Thoracic aorta (tissue), 2 donors: Measurements from ENCODE around the gene HPX. TPM values are rescaled to one million over a fixed set of nuclear protein-coding genes. Genes with fewer than 3 reads are reported as not detected.
A peak's percentile ranks its signal among the peaks of the same experiment; 100 is the strongest.

ENCODE experiments used
- ATAC-seq: fragments of 150-250 bp; one replicate; pipeline ENCODE4 v1.8.0; 2017; ENCODE audit warnings: low read depth; ENCODE audit not compliant: insufficient number of reproducible peaks, low FRiP score
- DNase-seq: peaks from one replicate; pipeline ENCODE4 v3.0.0-alpha.2; 2020; ENCODE audit warnings: low spot score
- H3K27ac ChIP-seq, 2 donors: fragments of 200-600 bp; sonication (generic); 1 replicate in 1 of 2; 2 replicates in 1 of 2; pipeline ENCODE4 v1.5.1; 2016; ENCODE audit warnings: mild to moderate bottlenecking in 2 of 2, moderate library complexity in 2 of 2
- H3K27me3 ChIP-seq: fragments of 200-600 bp; sonication (generic); replicated peaks from 2 replicates; pipeline ENCODE4 v1.6.0; 2016; ENCODE audit warnings: mild to moderate bottlenecking; ENCODE audit not compliant: insufficient read depth
- H3K36me3 ChIP-seq: fragments of 200-600 bp; sonication (generic); one replicate; pipeline ENCODE4 v1.5.1; 2016
- H3K4me1 ChIP-seq, 2 donors: fragments of 200-600 bp; sonication (generic); 1 replicate in 1 of 2; 2 replicates in 1 of 2; pipeline versions ENCODE4 v1.5.1 to v1.6.0; 2016; ENCODE audit warnings: low read depth in 2 of 2, mild to moderate bottlenecking in 1 of 2; ENCODE audit not compliant: control insufficient read depth in 1 of 2
- H3K4me3 ChIP-seq: fragments of 200-600 bp; sonication (generic); 2 replicates; pipeline ENCODE4 v1.5.1; 2016; ENCODE audit warnings: mild to moderate bottlenecking
- H3K9me3 ChIP-seq: fragments of 200-600 bp; sonication (generic); 2 replicates; pipeline ENCODE4 v1.5.1; 2016
- total RNA-seq, 2 donors: library from RNA; depleted of rRNA; stranded (reverse); fragments of >200 nt; gene quantifications; one replicate each; pipeline versions ENCODE4 v1.1.0 to v1.2.3, GENCODE V29; 2016
- TF ChIP-seq, protein P1 (sequence below): fragments of 200-600 bp; sonication (generic); IDR thresholded peaks from one replicate; pipeline ENCODE4 v1.5.1; 2019; ENCODE audit warnings: antibody characterized with exemption

The HPX gene
- total RNA-seq, 2 donors from 2014 or later = 0.54 to 2.9 TPM

DNA sequence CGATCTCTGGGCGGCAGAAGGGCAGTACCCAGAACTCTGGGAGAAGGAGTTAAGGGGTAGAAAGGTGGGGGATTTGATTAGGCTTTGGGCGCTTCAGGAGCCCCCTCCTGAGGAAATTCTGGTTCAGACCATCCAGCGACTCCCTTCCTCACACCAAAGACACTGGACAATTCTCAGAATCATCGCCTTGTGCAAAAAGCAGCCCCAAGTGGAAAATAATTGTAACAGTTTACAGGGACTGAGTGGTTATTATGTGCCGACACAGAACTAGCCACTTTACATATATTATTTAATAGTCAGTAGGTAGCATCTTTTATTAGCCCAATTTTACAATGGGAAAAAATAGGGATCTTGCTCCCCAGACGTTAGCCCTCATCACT is 33.6 kb upstream of the HPX start:
- H3K36me3 ChIP-seq = peaks cover 20% of the 10 kb centered on the region
- H3K27me3 ChIP-seq = no peaks in the 10 kb centered on the region
- ATAC-seq = no peak
- TF ChIP-seq, protein P1, sequence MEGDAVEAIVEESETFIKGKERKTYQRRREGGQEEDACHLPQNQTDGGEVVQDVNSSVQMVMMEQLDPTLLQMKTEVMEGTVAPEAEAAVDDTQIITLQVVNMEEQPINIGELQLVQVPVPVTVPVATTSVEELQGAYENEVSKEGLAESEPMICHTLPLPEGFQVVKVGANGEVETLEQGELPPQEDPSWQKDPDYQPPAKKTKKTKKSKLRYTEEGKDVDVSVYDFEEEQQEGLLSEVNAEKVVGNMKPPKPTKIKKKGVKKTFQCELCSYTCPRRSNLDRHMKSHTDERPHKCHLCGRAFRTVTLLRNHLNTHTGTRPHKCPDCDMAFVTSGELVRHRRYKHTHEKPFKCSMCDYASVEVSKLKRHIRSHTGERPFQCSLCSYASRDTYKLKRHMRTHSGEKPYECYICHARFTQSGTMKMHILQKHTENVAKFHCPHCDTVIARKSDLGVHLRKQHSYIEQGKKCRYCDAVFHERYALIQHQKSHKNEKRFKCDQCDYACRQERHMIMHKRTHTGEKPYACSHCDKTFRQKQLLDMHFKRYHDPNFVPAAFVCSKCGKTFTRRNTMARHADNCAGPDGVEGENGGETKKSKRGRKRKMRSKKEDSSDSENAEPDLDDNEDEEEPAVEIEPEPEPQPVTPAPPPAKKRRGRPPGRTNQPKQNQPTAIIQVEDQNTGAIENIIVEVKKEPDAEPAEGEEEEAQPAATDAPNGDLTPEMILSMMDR = no peak
- peak overlapping the region; percentile 94 for H3K4me3 ChIP-seq
- no peak for DNase-seq
- H3K4me1 ChIP-seq = peaks cover 14 to 19% of the 10 kb centered on the region in 2 donors
- H3K27ac ChIP-seq = peak overlapping the region; percentile 89 to 95
- no peaks in the 10 kb centered on the region for H3K9me3 ChIP-seq

DNA sequence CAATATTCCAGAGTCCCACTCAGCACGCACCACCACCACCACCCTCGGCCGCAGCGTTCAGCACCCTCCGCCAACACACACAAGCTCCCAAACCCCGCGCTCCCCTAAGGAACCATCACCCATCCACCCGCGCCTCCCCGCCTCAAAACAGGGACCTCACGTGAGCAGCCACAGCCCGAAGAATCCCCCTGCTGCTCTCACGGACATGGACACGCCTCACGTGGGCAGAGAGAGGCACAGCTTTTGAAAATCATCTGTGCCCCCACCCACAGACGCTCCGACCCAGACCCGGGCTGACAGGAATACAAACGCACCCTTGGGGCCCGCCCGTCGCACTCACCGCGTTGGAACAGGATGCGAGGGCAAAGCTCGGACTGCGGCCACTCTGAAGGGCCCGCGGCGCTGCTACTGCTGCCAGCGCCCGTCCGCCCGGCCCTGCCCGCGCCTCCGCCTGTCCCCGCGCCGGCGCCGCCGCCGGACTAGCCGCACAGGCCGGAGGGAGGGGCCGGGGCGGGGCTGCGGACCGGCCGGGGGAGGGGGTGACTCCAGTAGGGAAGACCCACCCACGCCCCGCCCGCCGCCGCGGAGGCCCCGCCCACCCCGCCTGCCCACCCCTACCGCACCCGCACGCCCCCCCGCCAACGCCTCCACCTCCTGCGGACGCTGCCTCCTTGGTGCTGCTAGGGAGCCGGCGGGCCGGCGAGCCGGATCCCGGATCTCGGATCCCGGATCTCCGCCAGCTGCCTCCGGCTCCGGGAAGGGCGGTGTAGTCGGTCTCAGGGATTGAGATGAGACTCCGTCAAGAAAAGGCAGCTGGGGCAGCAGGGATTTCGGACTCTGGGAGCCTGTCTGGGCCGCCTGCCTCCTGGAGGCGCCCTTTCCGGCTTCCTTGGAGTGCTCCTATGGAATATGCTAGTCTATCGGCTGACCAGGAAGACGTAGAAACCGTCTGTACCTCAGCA is 32.9 kb upstream of the HPX start, which contains the start of gene TRIM3:
Gene TRIM3 (minus strand): TSS at position 491 of the 962 bp plus-strand sequence. CDS start 8,246 bp downstream, outside the sequence.
- Histone ChIP-seq H3K9me3 (no peaks in the 10 kb centered on the region), H3K27me3 (no peaks in the 10 kb centered on the region), H3K36me3 (peaks cover 18% of the 10 kb centered on the region), H3K27ac (peak within 1 kb of the TSS; percentile 89 to 95), H3K4me3 (peak within 1 kb of the TSS; percentile 94), H3K4me1 (peaks cover 15 to 23% of the 10 kb centered on the region in 2 donors)
- TF ChIP-seq, protein P1 = no peak
- ATAC-seq (peak; percentile 72), DNase-seq (peak; percentile 77)

GRCh38 chr11:6472934-6473333 is 32.1 kb upstream of the HPX start:
- Histone ChIP-seq H3K27ac (no peak overlapping the region), H3K36me3 (peaks cover 12% of the 10 kb centered on the region), H3K4me1 (peaks cover 15 to 26% of the 10 kb centered on the region in 2 donors), H3K27me3 (no peaks in the 10 kb centered on the region), H3K4me3 (peak overlapping the region; percentile 94), H3K9me3 (no peaks in the 10 kb centered on the region)
- TF ChIP-seq, protein P1 = no peak
- ATAC-seq (no peak), DNase-seq (no peak)

DNA sequence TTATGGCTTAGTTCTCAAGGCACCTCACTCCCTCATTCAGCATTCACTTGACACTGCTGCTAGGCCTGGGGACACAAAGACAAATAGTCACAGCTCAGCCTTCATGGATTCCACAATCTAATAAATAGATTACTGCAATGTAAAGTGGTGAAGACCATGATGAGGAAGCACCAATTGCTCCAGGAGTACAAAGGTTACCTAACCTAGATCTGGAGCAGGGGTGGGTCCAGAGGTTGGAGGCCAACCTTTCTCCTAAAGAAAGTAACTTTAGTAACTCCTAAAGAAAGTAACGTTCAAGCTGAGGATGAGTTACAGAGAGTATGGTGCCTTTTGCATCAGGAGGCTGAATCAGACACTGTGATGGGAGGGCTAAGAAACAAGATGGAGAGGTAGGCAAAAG is 28.8 kb upstream of the HPX start:
- H3K4me3 ChIP-seq = peak overlapping the region; percentile 10
- peaks cover 12 to 26% of the 10 kb centered on the region in 2 donors for H3K4me1 ChIP-seq
- DNase-seq = no peak
- H3K36me3 ChIP-seq = peaks cover 1% of the 10 kb centered on the region
- peak overlapping the region; percentile 15 to 51 for H3K27ac ChIP-seq
- no peaks in the 10 kb centered on the region for H3K27me3 ChIP-seq
- TF ChIP-seq, protein P1 = no peak
- H3K9me3 ChIP-seq = no peaks in the 10 kb centered on the region
- no peak for ATAC-seq

DNA sequence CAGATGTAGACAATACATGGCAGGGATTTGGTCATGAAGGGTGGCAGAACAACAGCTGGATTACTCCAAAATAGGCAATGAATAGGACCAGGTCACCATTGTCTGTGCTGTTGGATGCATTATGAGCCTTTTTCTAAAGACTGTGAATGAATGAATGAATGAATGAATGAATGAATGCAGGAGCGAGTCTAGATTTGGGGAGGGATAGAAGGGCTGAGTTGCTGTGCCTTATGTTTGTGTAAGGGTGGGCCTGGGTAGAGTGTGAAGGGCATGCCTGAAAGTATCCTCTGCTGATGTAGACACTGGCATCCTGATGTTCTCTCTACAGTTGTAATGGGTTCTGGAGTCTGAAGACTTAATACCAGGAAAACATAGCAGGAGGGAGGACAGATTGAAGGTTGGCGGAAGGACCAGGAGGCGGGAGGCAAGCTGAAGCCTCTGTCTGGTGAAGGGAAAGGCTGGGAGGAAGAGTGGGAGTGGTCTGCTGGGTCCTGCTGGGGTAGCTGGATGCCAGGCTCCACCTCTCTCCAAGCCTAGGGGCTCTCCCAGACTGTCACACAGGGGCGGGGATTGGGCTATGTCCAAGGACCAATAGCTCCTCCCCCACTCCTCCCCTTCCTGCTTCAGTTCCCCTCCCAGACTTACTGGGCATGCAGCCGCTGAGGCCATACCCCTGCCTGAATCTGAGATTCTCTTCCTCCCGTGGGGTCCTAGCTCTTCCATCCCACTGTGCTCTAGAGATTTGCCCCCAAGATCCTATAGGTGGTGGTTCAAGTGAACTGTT is 28.1 kb upstream of the HPX start:
- ATAC-seq = peak; percentile 59
- peak overlapping the region; percentile 15 to 51 for H3K27ac ChIP-seq
- H3K27me3 ChIP-seq = no peaks in the 10 kb centered on the region
- H3K36me3 ChIP-seq = peaks cover 7% of the 10 kb centered on the region
- no peaks in the 10 kb centered on the region for H3K9me3 ChIP-seq
- DNase-seq = peak; percentile 68
- H3K4me1 ChIP-seq = peaks cover 12 to 26% of the 10 kb centered on the region in 2 donors
- H3K4me3 ChIP-seq = peak overlapping the region; percentile 10
- TF ChIP-seq, protein P1 = no peak
